Measurements from ENCODE around the gene ITGB8.

DNA sequence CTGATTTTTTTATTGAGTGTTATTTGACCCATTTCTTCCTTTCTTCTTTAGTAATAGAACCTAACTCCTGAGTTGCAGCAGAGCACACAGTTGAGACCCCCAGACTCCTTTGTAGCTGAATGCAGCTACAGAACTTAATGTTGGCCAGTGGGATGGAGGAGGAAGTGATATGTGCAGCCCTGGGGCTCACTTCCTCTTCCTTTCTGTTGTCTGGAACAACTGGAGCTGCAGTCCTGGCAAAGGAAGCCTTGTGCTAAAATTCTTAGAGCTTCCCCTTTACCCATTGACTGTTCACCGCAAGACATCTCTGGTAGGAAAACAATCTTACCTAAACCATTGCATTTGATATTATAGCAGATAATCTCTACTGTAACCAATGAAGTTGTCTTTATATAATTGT, 86.6 kb downstream of the ITGB8 start:
- TF ChIP-seq, protein P1, sequence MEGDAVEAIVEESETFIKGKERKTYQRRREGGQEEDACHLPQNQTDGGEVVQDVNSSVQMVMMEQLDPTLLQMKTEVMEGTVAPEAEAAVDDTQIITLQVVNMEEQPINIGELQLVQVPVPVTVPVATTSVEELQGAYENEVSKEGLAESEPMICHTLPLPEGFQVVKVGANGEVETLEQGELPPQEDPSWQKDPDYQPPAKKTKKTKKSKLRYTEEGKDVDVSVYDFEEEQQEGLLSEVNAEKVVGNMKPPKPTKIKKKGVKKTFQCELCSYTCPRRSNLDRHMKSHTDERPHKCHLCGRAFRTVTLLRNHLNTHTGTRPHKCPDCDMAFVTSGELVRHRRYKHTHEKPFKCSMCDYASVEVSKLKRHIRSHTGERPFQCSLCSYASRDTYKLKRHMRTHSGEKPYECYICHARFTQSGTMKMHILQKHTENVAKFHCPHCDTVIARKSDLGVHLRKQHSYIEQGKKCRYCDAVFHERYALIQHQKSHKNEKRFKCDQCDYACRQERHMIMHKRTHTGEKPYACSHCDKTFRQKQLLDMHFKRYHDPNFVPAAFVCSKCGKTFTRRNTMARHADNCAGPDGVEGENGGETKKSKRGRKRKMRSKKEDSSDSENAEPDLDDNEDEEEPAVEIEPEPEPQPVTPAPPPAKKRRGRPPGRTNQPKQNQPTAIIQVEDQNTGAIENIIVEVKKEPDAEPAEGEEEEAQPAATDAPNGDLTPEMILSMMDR (IDR thresholded peaks at IDR 0.05; ENCODE audit: low read depth, low read length, missing input control), result no peak
- no peak for TF ChIP-seq EGR1 (IDR thresholded peaks at IDR 0.05; ENCODE audit: low read depth in 2 of 2)
- no peak for TF ChIP-seq JUND (IDR thresholded peaks at IDR 0.05)
